CD4-positive, alpha-beta T cell (primary cell): ENCODE measurements around the gene ZNF440. TPM values are rescaled to one million over a fixed set of nuclear protein-coding genes. Genes with fewer than 3 reads are reported as not detected.

ENCODE experiments used
- ATAC-seq: fragments of 200-7000 bp; cut with Tn5 transposase; one replicate; pipeline ENCODE4 v1.10.0; 2022; ENCODE audit warnings: mild to moderate bottlenecking; ENCODE audit not compliant: poor library complexity
- CTCF ChIA-PET: fragments of 350-600 bp; sonication (Branson Sonifier 250); formaldehyde crosslinking; loops from one replicate; lab custom pipeline; 2021; ENCODE audit warnings: antibody characterized with exemption, inconsistent platforms; lab: Charles Lee
- POLR2A ChIA-PET: fragments of 350-600 bp; sonication (Branson Sonifier 250); formaldehyde crosslinking; loops from one replicate; lab custom pipeline; 2021; ENCODE audit warnings: antibody characterized with exemption, inconsistent platforms; lab: Charles Lee
- DNase-seq, 14 experiments: peaks; one replicate each; pipeline ENCODE4 v3.0.0-alpha.2; 2013 to 2020; ENCODE audit warnings: mixed read lengths in 2 of 14
- H3K27ac ChIP-seq, 2 donors: one replicate each; pipeline versions ENCODE4 v1.5.1 to v1.7.0; 2013; ENCODE audit warnings: low read length in 2 of 2, low read depth in 1 of 2, mild to moderate bottlenecking in 1 of 2
- H3K27me3 ChIP-seq, 2 experiments: 1 replicate in 1 of 2; 2 replicates in 1 of 2; pipeline versions ENCODE4 v1.6.1 to v1.7.0; 2013; ENCODE audit warnings: low read length in 2 of 2, control low read depth in 1 of 2, mild to moderate bottlenecking in 1 of 2, moderate library complexity in 1 of 2; ENCODE audit not compliant: insufficient read depth in 2 of 2, control insufficient read depth in 1 of 2
- H3K36me3 ChIP-seq: one replicate; pipeline ENCODE4 v1.6.1; 2013; ENCODE audit warnings: low read length, control low read depth; ENCODE audit not compliant: insufficient read depth
- H3K4me1 ChIP-seq: one replicate; pipeline ENCODE4 v1.6.1; 2013; ENCODE audit warnings: low read length, control low read depth; ENCODE audit not compliant: insufficient read depth
- H3K4me3 ChIP-seq: one replicate; pipeline ENCODE4 v1.5.1; 2013; ENCODE audit warnings: mild to moderate bottlenecking, low read length, moderate library complexity
- H3K9me3 ChIP-seq, 2 experiments: 1 replicate in 1 of 2; 2 replicates in 1 of 2; pipeline versions ENCODE4 v1.6.1 to v1.7.0; 2013; ENCODE audit warnings: low read length in 2 of 2, mild to moderate bottlenecking in 2 of 2, control low read depth in 1 of 2, moderate library complexity in 1 of 2; ENCODE audit not compliant: control insufficient read depth in 1 of 2, insufficient read depth in 1 of 2
- H3K27ac Mint-ChIP-seq: one replicate; pipeline ENCODE4 v1.8.0; 2020; ENCODE audit warnings: mixed read lengths
- H3K27me3 Mint-ChIP-seq: one replicate; pipeline ENCODE4 v1.8.0; 2021; ENCODE audit warnings: mixed read lengths
- H3K36me3 Mint-ChIP-seq: one replicate; pipeline ENCODE4 v1.8.0; 2021; ENCODE audit warnings: low read depth, mixed read lengths
- H3K4me1 Mint-ChIP-seq: one replicate; pipeline ENCODE4 v1.8.0; 2021; ENCODE audit warnings: low read depth, mixed read lengths
- H3K4me3 Mint-ChIP-seq: one replicate; pipeline ENCODE4 v1.8.0; 2020; ENCODE audit warnings: mild to moderate bottlenecking, mixed read lengths
- H3K9me3 Mint-ChIP-seq: one replicate; pipeline ENCODE4 v1.8.0; 2020; ENCODE audit warnings: mixed read lengths
- CTCF ChIP-seq: fragments of 200-600 bp; IDR thresholded peaks from one replicate; pipeline ENCODE4 v1.8.0; 2022; ENCODE audit warnings: antibody characterized with exemption, mild to moderate bottlenecking
- intact Hi-C, 2 experiments: fragments of 100-400 bp; cut with DNase I in 1 of 2; cut with micrococcal nuclease in 1 of 2; formaldehyde crosslinking; loops; one replicate each; pipeline versions ENCODE4 v1.15.1 to v1.9.0; 2023 to 2025; cut with DNase I, micrococcal nuclease
- total RNA-seq, 174 experiments: library from RNA in 2 of 174; stranded (reverse) in 2 of 174; gene quantifications; one replicate each; pipeline ENCODE4 v1.2.3 and lab custom pipeline; 2021 to 2026

ZNF440 gene
- total RNA-seq, 2 experiments from 2014 or later, result 5.8 to 6.8 TPM

- ChIA-PET CTCF (no interaction called here), POLR2A (no interaction called here)
- DNase-seq, result no peak
- Histone ChIP-seq H3K4me3 (no peak overlapping the region), H3K27me3 (no peaks in the 10 kb centered on the region), H3K4me1 (no peaks in the 10 kb centered on the region), H3K9me3 (peaks cover 33 to 46% of the 10 kb centered on the region in 2 experiments), H3K27ac (no peak overlapping the region), H3K36me3 (no peaks in the 10 kb centered on the region)
- Mint-ChIP-seq H3K27me3 (no peaks in the 10 kb centered on the region), H3K4me1 (peaks cover under 1% of the 10 kb centered on the region), H3K4me3 (no peak overlapping the region), H3K27ac (no peak overlapping the region), H3K9me3 (peaks cover 18% of the 10 kb centered on the region), H3K36me3 (peaks cover 57% of the 10 kb centered on the region)
- no peak for TF ChIP-seq CTCF
- no peak for ATAC-seq
- intact Hi-C loops, result no loop called here
These were observed 7.0 kb upstream of the ZNF440 start for GRCh38 chr19:11807099-11807380.

- ATAC-seq (no peak), DNase-seq (no peak)
- H3K4me1 ChIP-seq, result peaks cover 23% of the 10 kb centered on the region
- intact Hi-C loops, result loop anchor here (1.0 to 5.0 kb wide), 3 partner anchors 15 to 174 kb away; partner anchors contain the start of gene ZNF439 (in 2 of the 2)
- no peak for TF ChIP-seq CTCF
- Mint-ChIP-seq H3K36me3 (peaks cover 57% of the 10 kb centered on the region), H3K27me3 (no peaks in the 10 kb centered on the region), H3K27ac (peak overlapping the region; percentile 75), H3K9me3 (peaks cover 6% of the 10 kb centered on the region), H3K4me3 (peak overlapping the region; percentile 98), H3K4me1 (peaks cover 33% of the 10 kb centered on the region)
- ChIA-PET CTCF (interaction anchor here (1.1 to 5.9 kb wide), 2 partner anchors 16 to 68 kb away, joined by 3 to 45 read pairs; partner anchors contain the start of gene ZNF491), POLR2A (interaction anchor here (0.8 to 2.7 kb wide), 4 partner anchors 16 to 111 kb away, joined by 4 to 9 read pairs (median 6); partner anchors contain the start of genes ZNF439, ZNF441 and ZNF491)
- H3K36me3 ChIP-seq, result no peaks in the 10 kb centered on the region
- H3K27ac ChIP-seq, result no peak overlapping the region
- peaks cover 12 to 15% of the 10 kb centered on the region in 2 experiments for H3K9me3 ChIP-seq
- peak overlapping the region; percentile 97 for H3K4me3 ChIP-seq
- no peaks in the 10 kb centered on the region for H3K27me3 ChIP-seq
These were observed 407 bp upstream of the ZNF440 start for GRCh38 chr19:11813703-11814028.

GRCh38 chr19:11814700-11815035 is 595 bp downstream of the ZNF440 start:
- Histone ChIP-seq H3K27ac (no peak overlapping the region), H3K36me3 (no peaks in the 10 kb centered on the region), H3K4me3 (peak overlapping the region; percentile 97), H3K27me3 (no peaks in the 10 kb centered on the region), H3K9me3 (peaks cover 2 to 13% of the 10 kb centered on the region in 2 experiments), H3K4me1 (peaks cover 23% of the 10 kb centered on the region)
- peak overlapping the region; percentile 77 for H3K4me3 Mint-ChIP-seq
- H3K27me3 Mint-ChIP-seq, result no peaks in the 10 kb centered on the region
- peak overlapping the region; percentile 75 for H3K27ac Mint-ChIP-seq
- no peak for ATAC-seq
- ChIA-PET POLR2A (interaction anchor here (0.8 to 2.7 kb wide), 4 partner anchors 17 to 440 kb away, joined by 3 to 9 read pairs (median 6); partner anchors contain the start of genes SWSAP1, ZNF439 and ZNF491), CTCF (interaction anchor here (5.9 kb wide), 1 partner anchor 17 kb away, joined by 45 read pairs; the partner anchor contains the start of gene ZNF491)
- peaks cover 55% of the 10 kb centered on the region for H3K36me3 Mint-ChIP-seq
- peaks cover 3% of the 10 kb centered on the region for H3K9me3 Mint-ChIP-seq
- intact Hi-C loops, result loop anchor here (5.0 kb wide), 2 partner anchors 33 to 173 kb away; partner anchors contain the start of gene ZNF439 (in 2 of the 2)
- peak in 1 of 14 experiments; percentile 1 for DNase-seq
- no peak for TF ChIP-seq CTCF
- peaks cover 33% of the 10 kb centered on the region for H3K4me1 Mint-ChIP-seq
